K562 (cell line): ENCODE measurements around the gene PCSK6. TPM values are rescaled to one million over a fixed set of nuclear protein-coding genes. Genes with fewer than 3 reads are reported as not detected.

Experiments used
- CBFA2T3 ChIP-seq: fragments of 450-650 bp; IDR thresholded peaks from 2 replicates; pipeline ENCODE4 v1.6.1; 2017
- HIVEP1 ChIP-seq: fragments of 250-450 bp; sonication (Bioruptor Pico); IDR thresholded peaks from 2 replicates; pipeline ENCODE4 v1.4.0; 2020; ENCODE audit warnings: mild to moderate bottlenecking
- KDM1A ChIP-seq, 2 experiments: fragments of 450-650 bp; IDR thresholded peaks; 2 replicates each; pipeline ENCODE4 v1.6.1; 2016; ENCODE audit warnings: mild to moderate bottlenecking in 2 of 2
- MXI1 ChIP-seq: IDR thresholded peaks from 2 replicates; pipeline ENCODE4 v1.6.1; 2011; ENCODE audit warnings: low read depth, mild to moderate bottlenecking, improper control_type of control experiment, low read length
- NFE2L1 ChIP-seq: fragments of 450-650 bp; IDR thresholded peaks from 2 replicates; pipeline ENCODE4 v1.6.1; 2016; ENCODE audit warnings: missing genetic modification characterization, low read depth, mild to moderate bottlenecking, missing compliant biosample characterization, moderate library complexity, borderline replicate concordance
- SP1 ChIP-seq: sonication (generic); formaldehyde crosslinking; IDR thresholded peaks from 2 replicates; pipeline ENCODE4 v1.8.1; 2022; ENCODE audit warnings: mild to moderate bottlenecking, missing genetic modification reagents
- TRIM28 ChIP-seq: fragments of 450-650 bp; IDR thresholded peaks from 2 replicates; pipeline ENCODE4 v1.6.1; 2017
- ZNF121 ChIP-seq: sonication (generic); formaldehyde crosslinking; conservative IDR thresholded peaks from 2 replicates; pipeline ENCODE4 v1.8.0; 2022; ENCODE audit warnings: missing genetic modification reagents
- ZNF507 ChIP-seq: conservative IDR thresholded peaks from 2 replicates; pipeline ENCODE4 v1.6.1; 2017; ENCODE audit warnings: missing genetic modification characterization, missing compliant biosample characterization
- polyA plus RNA-seq, 8 experiments: library from polyadenylated mRNA; depleted of rRNA in 4 of 8; stranded (reverse) in 5 of 8; unstranded in 3 of 8; fragments of >200 nt; fragmentation: Nextera tagmentation in 2 of 8; fragmentation: Illumina TruSeq in 1 of 8; extraction: Ambion mirVana in 2 of 8; extraction: Trizol in 1 of 8; gene quantifications; 2 replicates each; pipeline versions ENCODE4 v1.2.1 to v1.2.3, GENCODE V29; 2011 to 2014; ENCODE audit warnings: inconsistent platforms in 1 of 8, missing spikeins in 1 of 8
- total RNA-seq, 7 experiments: library from RNA; depleted of rRNA in 6 of 7; stranded (reverse); fragments of >200 nt in 6 of 7; fragmentation: Illumina TruSeq in 2 of 7; extraction: Trizol in 2 of 7; gene quantifications; 2 replicates each; pipeline versions ENCODE4 v1.2.1 to v1.2.3, GENCODE V29; 2011 to 2021; ENCODE audit warnings: low replicate concordance in 1 of 7
- TF ChIP-seq, protein P1 (sequence below), 2 experiments: IDR thresholded peaks; 2 replicates each; pipeline ENCODE4 v1.6.1; 2012; ENCODE audit warnings: improper control_type of control experiment in 2 of 2, low read depth in 2 of 2, low read length in 2 of 2, borderline replicate concordance in 1 of 2
- TF ChIP-seq, protein P2 (sequence below), 2 experiments: IDR thresholded peaks; 2 replicates each; pipeline ENCODE4 v1.6.1; 2011; ENCODE audit warnings: borderline replicate concordance in 1 of 2, control low read depth in 1 of 2, low read depth in 1 of 2, low read length in 1 of 2, mild to moderate bottlenecking in 1 of 2, mixed read lengths in 1 of 2, moderate library complexity in 1 of 2; ENCODE audit not compliant: insufficient read depth in 1 of 2, insufficient read length in 1 of 2, poor library complexity in 1 of 2, severe bottlenecking in 1 of 2; ENCODE audit errors: extremely low read depth in 1 of 2
- TF ChIP-seq, protein P3 (sequence below): fragments of 450-650 bp; conservative IDR thresholded peaks from 2 replicates; pipeline ENCODE4 v1.6.1; 2016; ENCODE audit warnings: missing genetic modification characterization, low read depth, mild to moderate bottlenecking, control low read depth, missing compliant biosample characterization
- TF ChIP-seq, protein P4 (sequence below): fragments of 450-650 bp; formaldehyde crosslinking; IDR thresholded peaks from 2 replicates; pipeline ENCODE4 v1.4.0; 2020; ENCODE audit warnings: mild to moderate bottlenecking, moderate library complexity
- TF ChIP-seq, protein P5 (sequence below): fragments of 200-800 bp; sonication (Bioruptor generic); IDR thresholded peaks from 2 replicates; pipeline ENCODE4 v1.6.1; 2016; ENCODE audit warnings: missing genetic modification characterization, missing compliant biosample characterization

PCSK6 gene
- total and polyA plus RNA-seq, 9 of the 15 experiments (the other 6 are each of a cell fraction or from before 2014, with no cell fraction given): 2.2 to 32.6 (median 14.5) TPM

DNA sequence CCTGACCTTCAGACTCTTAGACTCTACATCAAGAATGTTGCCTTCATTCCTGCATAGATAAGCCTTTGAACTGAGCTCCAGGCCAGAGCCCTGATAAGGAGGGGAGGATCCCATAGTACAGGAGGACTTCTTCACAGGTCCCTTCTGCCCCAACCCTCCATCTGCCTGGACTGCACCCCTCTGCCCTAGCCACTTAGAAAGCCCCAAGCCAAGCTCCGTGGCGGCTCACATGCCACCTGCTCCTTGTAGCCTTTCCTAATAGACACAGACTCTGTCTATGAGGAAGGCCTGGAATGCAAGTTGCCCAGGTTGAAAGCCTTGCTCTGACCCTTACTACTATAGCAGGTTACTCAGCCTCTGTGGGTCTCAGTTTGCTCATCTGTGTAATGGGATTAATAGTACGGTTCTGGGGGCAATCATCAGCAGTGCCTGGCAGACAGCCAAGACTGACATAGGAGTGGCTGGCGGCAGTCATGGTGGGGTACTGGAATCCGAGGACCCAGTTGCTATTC, 11.6 kb downstream of the PCSK6 start (continued):
- TF ChIP-seq, protein P1, sequence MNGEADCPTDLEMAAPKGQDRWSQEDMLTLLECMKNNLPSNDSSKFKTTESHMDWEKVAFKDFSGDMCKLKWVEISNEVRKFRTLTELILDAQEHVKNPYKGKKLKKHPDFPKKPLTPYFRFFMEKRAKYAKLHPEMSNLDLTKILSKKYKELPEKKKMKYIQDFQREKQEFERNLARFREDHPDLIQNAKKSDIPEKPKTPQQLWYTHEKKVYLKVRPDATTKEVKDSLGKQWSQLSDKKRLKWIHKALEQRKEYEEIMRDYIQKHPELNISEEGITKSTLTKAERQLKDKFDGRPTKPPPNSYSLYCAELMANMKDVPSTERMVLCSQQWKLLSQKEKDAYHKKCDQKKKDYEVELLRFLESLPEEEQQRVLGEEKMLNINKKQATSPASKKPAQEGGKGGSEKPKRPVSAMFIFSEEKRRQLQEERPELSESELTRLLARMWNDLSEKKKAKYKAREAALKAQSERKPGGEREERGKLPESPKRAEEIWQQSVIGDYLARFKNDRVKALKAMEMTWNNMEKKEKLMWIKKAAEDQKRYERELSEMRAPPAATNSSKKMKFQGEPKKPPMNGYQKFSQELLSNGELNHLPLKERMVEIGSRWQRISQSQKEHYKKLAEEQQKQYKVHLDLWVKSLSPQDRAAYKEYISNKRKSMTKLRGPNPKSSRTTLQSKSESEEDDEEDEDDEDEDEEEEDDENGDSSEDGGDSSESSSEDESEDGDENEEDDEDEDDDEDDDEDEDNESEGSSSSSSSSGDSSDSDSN (IDR thresholded peaks at IDR 0.05; ENCODE audit: borderline replicate concordance in 1 of 2, low read depth in 2 of 2, low read length in 2 of 2): no peak
- TF ChIP-seq NFE2L1 (tag): no peak
- no peak for TF ChIP-seq ZNF507 (tag)
- TF ChIP-seq, protein P2, sequence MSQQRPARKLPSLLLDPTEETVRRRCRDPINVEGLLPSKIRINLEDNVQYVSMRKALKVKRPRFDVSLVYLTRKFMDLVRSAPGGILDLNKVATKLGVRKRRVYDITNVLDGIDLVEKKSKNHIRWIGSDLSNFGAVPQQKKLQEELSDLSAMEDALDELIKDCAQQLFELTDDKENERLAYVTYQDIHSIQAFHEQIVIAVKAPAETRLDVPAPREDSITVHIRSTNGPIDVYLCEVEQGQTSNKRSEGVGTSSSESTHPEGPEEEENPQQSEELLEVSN (IDR thresholded peaks at IDR 0.05; ENCODE audit: borderline replicate concordance in 1 of 2, extremely low read depth in 1 of 2, insufficient read depth in 1 of 2, insufficient read length in 1 of 2, low read depth in 1 of 2, low read length in 1 of 2, poor library complexity in 1 of 2, severe bottlenecking in 1 of 2): no peak
- no peak for TF ChIP-seq ZNF121 (CRISPR knock-in tag)
- 0 out of 2 replicates have a peak, but pooled peaks have one; percentile 34 for TF ChIP-seq SP1 (CRISPR knock-in tag)
- TF ChIP-seq KDM1A (IDR thresholded peaks at IDR 0.05): peak; percentile 77 to 88
- TF ChIP-seq, protein P3, sequence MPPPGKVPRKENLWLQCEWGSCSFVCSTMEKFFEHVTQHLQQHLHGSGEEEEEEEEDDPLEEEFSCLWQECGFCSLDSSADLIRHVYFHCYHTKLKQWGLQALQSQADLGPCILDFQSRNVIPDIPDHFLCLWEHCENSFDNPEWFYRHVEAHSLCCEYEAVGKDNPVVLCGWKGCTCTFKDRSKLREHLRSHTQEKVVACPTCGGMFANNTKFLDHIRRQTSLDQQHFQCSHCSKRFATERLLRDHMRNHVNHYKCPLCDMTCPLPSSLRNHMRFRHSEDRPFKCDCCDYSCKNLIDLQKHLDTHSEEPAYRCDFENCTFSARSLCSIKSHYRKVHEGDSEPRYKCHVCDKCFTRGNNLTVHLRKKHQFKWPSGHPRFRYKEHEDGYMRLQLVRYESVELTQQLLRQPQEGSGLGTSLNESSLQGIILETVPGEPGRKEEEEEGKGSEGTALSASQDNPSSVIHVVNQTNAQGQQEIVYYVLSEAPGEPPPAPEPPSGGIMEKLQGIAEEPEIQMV (tag): no peak
- TF ChIP-seq CBFA2T3: peak; percentile 53
- TF ChIP-seq, protein P4, sequence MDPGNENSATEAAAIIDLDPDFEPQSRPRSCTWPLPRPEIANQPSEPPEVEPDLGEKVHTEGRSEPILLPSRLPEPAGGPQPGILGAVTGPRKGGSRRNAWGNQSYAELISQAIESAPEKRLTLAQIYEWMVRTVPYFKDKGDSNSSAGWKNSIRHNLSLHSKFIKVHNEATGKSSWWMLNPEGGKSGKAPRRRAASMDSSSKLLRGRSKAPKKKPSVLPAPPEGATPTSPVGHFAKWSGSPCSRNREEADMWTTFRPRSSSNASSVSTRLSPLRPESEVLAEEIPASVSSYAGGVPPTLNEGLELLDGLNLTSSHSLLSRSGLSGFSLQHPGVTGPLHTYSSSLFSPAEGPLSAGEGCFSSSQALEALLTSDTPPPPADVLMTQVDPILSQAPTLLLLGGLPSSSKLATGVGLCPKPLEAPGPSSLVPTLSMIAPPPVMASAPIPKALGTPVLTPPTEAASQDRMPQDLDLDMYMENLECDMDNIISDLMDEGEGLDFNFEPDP (CRISPR knock-in tag): no peak
- no peak for TF ChIP-seq MXI1
- TF ChIP-seq, protein P5, sequence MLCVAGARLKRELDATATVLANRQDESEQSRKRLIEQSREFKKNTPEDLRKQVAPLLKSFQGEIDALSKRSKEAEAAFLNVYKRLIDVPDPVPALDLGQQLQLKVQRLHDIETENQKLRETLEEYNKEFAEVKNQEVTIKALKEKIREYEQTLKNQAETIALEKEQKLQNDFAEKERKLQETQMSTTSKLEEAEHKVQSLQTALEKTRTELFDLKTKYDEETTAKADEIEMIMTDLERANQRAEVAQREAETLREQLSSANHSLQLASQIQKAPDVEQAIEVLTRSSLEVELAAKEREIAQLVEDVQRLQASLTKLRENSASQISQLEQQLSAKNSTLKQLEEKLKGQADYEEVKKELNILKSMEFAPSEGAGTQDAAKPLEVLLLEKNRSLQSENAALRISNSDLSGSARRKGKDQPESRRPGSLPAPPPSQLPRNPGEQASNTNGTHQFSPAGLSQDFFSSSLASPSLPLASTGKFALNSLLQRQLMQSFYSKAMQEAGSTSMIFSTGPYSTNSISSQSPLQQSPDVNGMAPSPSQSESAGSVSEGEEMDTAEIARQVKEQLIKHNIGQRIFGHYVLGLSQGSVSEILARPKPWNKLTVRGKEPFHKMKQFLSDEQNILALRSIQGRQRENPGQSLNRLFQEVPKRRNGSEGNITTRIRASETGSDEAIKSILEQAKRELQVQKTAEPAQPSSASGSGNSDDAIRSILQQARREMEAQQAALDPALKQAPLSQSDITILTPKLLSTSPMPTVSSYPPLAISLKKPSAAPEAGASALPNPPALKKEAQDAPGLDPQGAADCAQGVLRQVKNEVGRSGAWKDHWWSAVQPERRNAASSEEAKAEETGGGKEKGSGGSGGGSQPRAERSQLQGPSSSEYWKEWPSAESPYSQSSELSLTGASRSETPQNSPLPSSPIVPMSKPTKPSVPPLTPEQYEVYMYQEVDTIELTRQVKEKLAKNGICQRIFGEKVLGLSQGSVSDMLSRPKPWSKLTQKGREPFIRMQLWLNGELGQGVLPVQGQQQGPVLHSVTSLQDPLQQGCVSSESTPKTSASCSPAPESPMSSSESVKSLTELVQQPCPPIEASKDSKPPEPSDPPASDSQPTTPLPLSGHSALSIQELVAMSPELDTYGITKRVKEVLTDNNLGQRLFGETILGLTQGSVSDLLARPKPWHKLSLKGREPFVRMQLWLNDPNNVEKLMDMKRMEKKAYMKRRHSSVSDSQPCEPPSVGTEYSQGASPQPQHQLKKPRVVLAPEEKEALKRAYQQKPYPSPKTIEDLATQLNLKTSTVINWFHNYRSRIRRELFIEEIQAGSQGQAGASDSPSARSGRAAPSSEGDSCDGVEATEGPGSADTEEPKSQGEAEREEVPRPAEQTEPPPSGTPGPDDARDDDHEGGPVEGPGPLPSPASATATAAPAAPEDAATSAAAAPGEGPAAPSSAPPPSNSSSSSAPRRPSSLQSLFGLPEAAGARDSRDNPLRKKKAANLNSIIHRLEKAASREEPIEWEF (CRISPR knock-in tag): no peak
- TF ChIP-seq HIVEP1: no peak
- TF ChIP-seq TRIM28: no peak
